Parathyroid adenoma (tissue), 2 donors: ENCODE results near the gene TAF11L2.
"Not testable (repeated sequence)": the region's sequence is repeated elsewhere in the genome, so short reads cannot be mapped to it uniquely, and the experiment has no call there.

ENCODE experiments used
- H2AFZ ChIP-seq: fragments of 300-600 bp; sonication (generic); one replicate; pipeline ENCODE4 v1.7.0; 2017; ENCODE audit warnings: antibody characterized with exemption, mild to moderate bottlenecking
- H3K27ac ChIP-seq: fragments of 300-600 bp; sonication (generic); one replicate; pipeline ENCODE4 v1.7.0; 2017
- H3K27me3 ChIP-seq: fragments of 300-600 bp; sonication (generic); one replicate; pipeline ENCODE4 v1.7.0; 2017; ENCODE audit warnings: low read length; ENCODE audit not compliant: control insufficient read depth, insufficient read depth
- H3K36me3 ChIP-seq: fragments of 300-600 bp; sonication (generic); one replicate; pipeline ENCODE4 v1.7.0; 2017; ENCODE audit warnings: low read length; ENCODE audit not compliant: control insufficient read depth, insufficient read depth
- H3K4me1 ChIP-seq: fragments of 300-600 bp; sonication (generic); one replicate; pipeline ENCODE4 v1.7.0; 2017; ENCODE audit warnings: control low read depth
- H3K4me2 ChIP-seq: fragments of 300-600 bp; sonication (generic); one replicate; pipeline ENCODE4 v1.7.0; 2017; ENCODE audit warnings: low read length
- H3K4me3 ChIP-seq: fragments of 300-600 bp; sonication (generic); one replicate; pipeline ENCODE4 v1.7.0; 2017; ENCODE audit warnings: low read depth, low read length
- H3K79me2 ChIP-seq: fragments of 300-600 bp; sonication (generic); one replicate; pipeline ENCODE4 v1.7.0; 2017; ENCODE audit warnings: control low read depth
- H3K9ac ChIP-seq: fragments of 300-600 bp; sonication (generic); one replicate; pipeline ENCODE4 v1.7.0; 2017; ENCODE audit warnings: mild to moderate bottlenecking
- H3K9me3 ChIP-seq: fragments of 300-600 bp; sonication (generic); one replicate; pipeline ENCODE4 v1.7.0; 2017; ENCODE audit warnings: low read length; ENCODE audit not compliant: control insufficient read depth
- CTCF ChIP-seq: fragments of 300-600 bp; sonication (generic); IDR thresholded peaks from one replicate; pipeline ENCODE4 v1.7.0; 2017; ENCODE audit warnings: antibody characterized with exemption, mild to moderate bottlenecking
- donor health status: primary hyperparathyroidism.

The TAF11L2 gene

DNA sequence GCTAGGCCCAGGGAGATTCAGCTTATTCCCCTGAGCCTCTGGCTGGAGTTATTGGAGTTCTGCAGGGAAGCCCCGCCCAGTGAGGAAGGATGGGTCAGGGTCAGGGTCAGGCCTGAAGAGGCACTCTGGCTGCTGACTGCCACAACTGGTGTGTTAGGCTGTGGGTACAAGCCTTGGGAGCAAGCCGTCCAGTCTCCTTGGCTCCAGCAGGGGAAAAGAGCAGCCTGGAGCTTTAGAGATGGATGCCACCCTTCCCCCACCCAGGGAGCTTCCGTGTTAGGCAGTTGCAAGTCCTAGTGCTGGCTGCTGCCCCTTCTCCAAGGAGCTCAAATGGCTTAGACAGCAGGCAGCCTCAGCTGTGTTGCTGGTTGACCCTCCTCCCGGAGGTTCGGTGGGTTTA lies 34.4 kb upstream of the TAF11L2 start:
- H3K36me3 ChIP-seq, result no peaks in the 10 kb centered on the region
- no peak overlapping the region for H3K27ac ChIP-seq
- H3K79me2 ChIP-seq, result no peaks in the 10 kb centered on the region
- H3K9ac ChIP-seq, result no peak overlapping the region
- no peaks in the 10 kb centered on the region for H3K9me3 ChIP-seq
- no peak overlapping the region for H3K4me3 ChIP-seq
- H3K4me2 ChIP-seq, result no peak overlapping the region
- no peaks in the 10 kb centered on the region for H3K27me3 ChIP-seq
- no peaks in the 10 kb centered on the region for H3K4me1 ChIP-seq
- H2AFZ ChIP-seq, result no peak overlapping the region
- no peak for TF ChIP-seq CTCF

- Histone ChIP-seq H2AFZ (no peak overlapping the region), H3K4me1 (no peaks in the 10 kb centered on the region), H3K27me3 (no peaks in the 10 kb centered on the region), H3K9ac (no peak overlapping the region), H3K9me3 (no peaks in the 10 kb centered on the region), H3K4me2 (no peak overlapping the region), H3K27ac (no peak overlapping the region), H3K36me3 (no peaks in the 10 kb centered on the region), H3K4me3 (no peak overlapping the region), H3K79me2 (no peaks in the 10 kb centered on the region)
- TF ChIP-seq CTCF, result no peak
Observed at GRCh38 chr5:17470064-17470463, 28.0 kb upstream of the TAF11L2 start.

DNA sequence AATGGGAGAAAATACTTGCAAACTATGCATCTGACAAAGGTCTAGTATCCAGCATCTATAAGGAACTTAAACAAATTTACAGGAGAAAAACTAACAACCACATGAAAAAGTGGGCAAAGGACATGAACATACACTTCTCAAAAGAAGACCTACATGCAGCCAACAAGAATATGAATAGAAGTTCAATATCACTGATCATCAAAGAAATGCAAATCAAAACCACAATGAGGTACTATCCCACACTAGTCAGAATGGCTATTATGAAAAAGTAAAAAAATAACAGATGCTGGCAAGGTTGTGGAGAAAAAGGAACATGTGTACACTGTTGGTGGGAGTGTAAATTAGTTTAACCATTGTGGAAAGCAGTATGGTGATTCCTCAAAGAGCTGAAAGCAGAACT lies 23.0 kb upstream of the TAF11L2 start:
- H3K9me3 ChIP-seq, H3K27me3 ChIP-seq, H3K9ac ChIP-seq, H3K4me1 ChIP-seq, H3K27ac ChIP-seq, H3K4me3 ChIP-seq, H3K4me2 ChIP-seq, H3K36me3 ChIP-seq, H3K79me2 ChIP-seq, H2AFZ ChIP-seq: not testable (repeated sequence)

DNA sequence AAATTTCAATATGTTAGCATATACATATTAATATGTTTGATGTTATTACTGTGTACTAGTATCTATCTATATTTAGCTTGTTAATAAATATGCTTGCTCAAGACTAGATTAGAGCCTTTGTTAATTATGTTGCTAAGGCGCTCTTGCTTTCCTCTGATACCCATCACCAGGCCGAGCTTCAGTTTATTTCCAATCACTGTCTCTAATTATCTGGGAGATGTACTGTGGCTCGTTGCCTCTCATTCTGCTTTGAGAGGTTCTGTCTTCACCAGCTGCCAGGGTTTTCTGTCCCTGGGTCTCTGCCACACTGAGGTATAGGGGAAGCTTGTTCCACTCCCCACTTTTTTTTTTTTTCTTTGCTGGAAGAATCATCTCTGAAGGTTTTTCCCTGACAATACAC lies 21.0 kb upstream of the TAF11L2 start:
- Histone ChIP-seq H3K27ac (no peak overlapping the region), H3K4me3 (no peak overlapping the region), H3K9ac (no peak overlapping the region), H2AFZ (no peak overlapping the region), H3K36me3 (no peaks in the 10 kb centered on the region), H3K4me1 (no peaks in the 10 kb centered on the region), H3K27me3 (no peaks in the 10 kb centered on the region), H3K4me2 (no peak overlapping the region), H3K79me2 (no peaks in the 10 kb centered on the region), H3K9me3 (no peaks in the 10 kb centered on the region)
- no peak for TF ChIP-seq CTCF

GRCh38 chr5:17477573-17478265 lies 20.3 kb upstream of the TAF11L2 start:
- Histone ChIP-seq H3K27me3 (no peaks in the 10 kb centered on the region), H3K36me3 (no peaks in the 10 kb centered on the region), H3K27ac (no peak overlapping the region), H3K4me2 (no peak overlapping the region), H3K4me3 (no peak overlapping the region), H3K9ac (no peak overlapping the region), H3K4me1 (no peaks in the 10 kb centered on the region), H3K9me3 (no peaks in the 10 kb centered on the region), H2AFZ (no peak overlapping the region), H3K79me2 (no peaks in the 10 kb centered on the region)
- TF ChIP-seq CTCF, result no peak
